AG08396 (cell line): Measurements from ENCODE around the gene ITGB2.
"Not testable (repeated sequence)": the region's sequence is repeated elsewhere in the genome, so short reads cannot be mapped to it uniquely, and the experiment has no call there.

Experiments used
- DNase-seq: peaks from one replicate; pipeline ENCODE4 v3.0.0; 2012; ENCODE audit warnings: low spot score, mixed read lengths

Gene ITGB2

GRCh38 chr21:44884097-44884496 is 36.6 kb downstream of the ITGB2 start:
- no peak for DNase-seq

- no peak for DNase-seq
Observed at GRCh38 chr21:44883250-44883649, 37.4 kb downstream of the ITGB2 start.

- DNase-seq, result peak; percentile 63
Observed at GRCh38 chr21:44881198-44881872, 39.4 kb downstream of the ITGB2 start.

- DNase-seq, result no peak
Observed at GRCh38 chr21:44880405-44881197, 40.1 kb downstream of the ITGB2 start.

- DNase-seq, result not testable (repeated sequence)
Observed at GRCh38 chr21:44879238-44879637, 41.5 kb downstream of the ITGB2 start.

- no peak for DNase-seq
Observed at GRCh38 chr21:44878053-44878982, 42.4 kb downstream of the ITGB2 start.

- no peak for DNase-seq
Observed at GRCh38 chr21:44876849-44877575, 43.7 kb downstream of the ITGB2 start.

- DNase-seq, result no peak
Observed at GRCh38 chr21:44875316-44875700, 45.4 kb downstream of the ITGB2 start.

GRCh38 chr21:44874497-44875315 is 46.0 kb downstream of the ITGB2 start:
- DNase-seq, result no peak

- no peak for DNase-seq
Observed at GRCh38 chr21:44874240-44874496, 46.5 kb downstream of the ITGB2 start.

- peak; percentile 100 for DNase-seq
Observed at GRCh38 chr21:44873356-44874239, 47.1 kb downstream of the ITGB2 start, which contains the start of gene PTTG1IP. Gene PTTG1IP (minus strand): TSS chr21:44873690. CDS start chr21:44873616, 74 bp downstream.

- peak; percentile 51 for DNase-seq
Observed at GRCh38 chr21:44872649-44873355, 47.9 kb downstream of the ITGB2 start.

- no peak for DNase-seq
Observed at GRCh38 chr21:44872323-44872648, 48.4 kb downstream of the ITGB2 start.

GRCh38 chr21:44871576-44872269 is 49.0 kb downstream of the ITGB2 start:
- peak; percentile 82 for DNase-seq

- no peak for DNase-seq
Observed at GRCh38 chr21:44870748-44871495, 49.8 kb downstream of the ITGB2 start.

- DNase-seq, result peak; percentile 84
Observed at GRCh38 chr21:44869781-44870747, 50.6 kb downstream of the ITGB2 start.

GRCh38 chr21:44868707-44869106 is 52.0 kb downstream of the ITGB2 start:
- DNase-seq, result no peak
